Measurements from ENCODE around the gene LIME1.
A peak's percentile ranks its signal among the peaks of the same experiment; 100 is the strongest.

LIME1 gene

DNA sequence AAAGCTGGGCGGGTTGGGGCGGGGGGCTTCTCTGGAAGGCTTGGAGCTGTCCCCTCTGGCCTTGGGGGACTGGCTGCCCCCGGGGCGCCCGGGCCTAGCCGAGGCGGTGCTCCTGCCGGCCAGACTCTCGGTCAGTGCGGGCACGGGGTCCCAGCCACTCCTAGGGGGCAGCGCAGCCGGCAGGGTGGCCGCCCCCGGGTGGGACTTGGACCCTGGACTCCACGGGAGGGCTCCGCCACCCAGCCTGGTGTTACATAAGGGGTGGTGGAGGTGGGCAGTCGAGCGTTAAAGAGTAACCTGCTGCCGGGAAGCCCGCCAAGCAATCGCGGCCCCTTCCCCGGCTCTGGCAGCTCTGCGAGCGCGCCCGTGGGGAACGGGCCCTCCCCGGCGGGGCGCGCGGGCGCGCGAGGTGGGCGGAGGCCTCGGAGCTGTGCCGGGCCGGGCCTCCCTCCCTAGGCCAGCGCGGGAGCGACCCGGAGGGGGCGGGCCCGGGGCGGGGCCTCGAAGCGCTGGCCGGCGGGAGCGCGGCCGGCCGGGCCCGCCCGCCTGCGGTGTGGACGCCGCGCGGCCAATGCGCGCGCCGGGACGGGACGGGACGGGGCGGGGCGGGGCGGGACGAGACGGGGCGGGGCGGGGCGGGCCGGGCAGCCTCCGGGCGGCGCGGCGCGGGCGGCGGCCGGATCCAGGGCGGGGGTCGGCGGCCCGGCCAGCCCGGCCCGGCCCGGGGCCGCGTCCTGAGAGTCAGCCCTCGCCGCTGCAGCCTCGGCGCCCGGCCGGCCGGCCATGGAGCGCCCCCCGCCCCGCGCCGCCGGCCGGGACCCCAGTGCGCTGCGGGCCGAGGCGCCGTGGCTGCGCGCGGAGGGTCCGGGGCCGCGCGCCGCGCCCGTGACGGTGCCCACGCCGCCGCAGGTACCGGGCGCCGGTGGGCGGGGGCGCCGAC, 2.9 kb downstream of the LIME1 start, which contains the start of gene SLC2A4RG:
Gene SLC2A4RG, plus strand, starts transcription at position 647 of the 940 bp plus-strand sequence. Its CDS starts 137 bp downstream, at position 784.
- DNase-seq, result peak; percentile 47

DNA sequence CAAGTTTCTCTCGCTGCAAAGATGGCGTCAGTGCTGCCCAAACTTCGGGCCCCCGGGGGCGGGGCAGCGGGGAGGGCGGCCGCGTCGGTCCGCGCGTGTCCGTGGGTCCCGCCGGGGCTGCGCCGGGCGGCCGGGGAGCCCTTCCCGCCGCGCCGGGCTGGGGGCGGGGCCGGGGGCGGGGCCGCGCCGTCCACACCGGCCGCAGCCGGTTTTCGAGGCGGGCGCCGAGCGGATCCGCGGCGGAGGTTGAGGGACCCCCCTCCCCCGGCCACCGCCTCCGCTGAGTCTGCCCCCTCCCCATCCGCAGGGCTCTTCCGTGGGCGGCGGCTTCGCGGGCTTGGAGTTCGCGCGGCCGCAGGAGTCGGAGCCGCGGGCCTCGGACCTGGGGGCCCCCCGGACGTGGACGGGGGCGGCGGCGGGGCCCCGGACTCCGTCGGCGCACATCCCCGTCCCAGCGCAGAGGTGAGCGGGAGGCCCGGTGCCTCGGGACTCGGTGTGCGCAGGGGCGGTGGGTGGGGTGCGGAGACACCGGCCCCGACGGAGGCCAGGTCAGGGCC, 3.7 kb downstream of the LIME1 start:
- DNase-seq, result no peak

DNA sequence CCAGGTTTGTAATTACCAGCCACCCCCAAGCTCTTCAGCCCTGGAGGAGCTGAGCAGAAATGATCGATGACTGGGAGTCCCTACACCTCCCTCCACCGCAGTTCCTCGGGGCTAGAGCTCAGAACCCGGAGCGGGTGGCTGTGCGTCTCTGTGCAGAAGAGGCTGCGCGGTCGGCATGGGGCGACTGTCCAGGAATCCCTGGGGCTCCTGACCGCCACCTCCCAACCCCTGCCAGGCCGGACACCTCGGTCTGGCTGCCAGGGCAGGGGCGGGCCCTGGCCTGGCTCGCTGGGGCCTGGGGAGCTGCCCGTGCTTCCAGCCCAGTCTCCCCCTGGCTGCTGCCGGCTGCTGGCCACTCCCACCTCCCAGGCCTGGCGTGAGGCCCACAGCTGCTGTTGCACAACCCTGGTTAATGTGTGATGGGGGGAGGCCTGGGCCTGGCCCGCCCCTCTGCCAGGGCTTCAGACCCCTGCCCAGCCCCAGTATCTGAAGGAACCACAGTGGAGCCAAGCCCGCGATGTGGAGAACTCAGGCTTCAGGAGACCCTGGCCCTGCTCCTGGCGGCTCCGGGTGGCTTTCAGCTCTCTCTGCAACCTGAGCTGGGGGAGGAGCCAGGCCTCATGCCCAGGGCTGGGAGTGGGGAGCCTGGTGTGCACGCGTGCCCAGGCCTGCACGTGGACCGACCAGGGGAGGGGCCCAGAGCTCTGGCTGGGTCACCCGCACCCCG, 4.3 kb downstream of the LIME1 start:
- DNase-seq, result peak; percentile 48

DNA sequence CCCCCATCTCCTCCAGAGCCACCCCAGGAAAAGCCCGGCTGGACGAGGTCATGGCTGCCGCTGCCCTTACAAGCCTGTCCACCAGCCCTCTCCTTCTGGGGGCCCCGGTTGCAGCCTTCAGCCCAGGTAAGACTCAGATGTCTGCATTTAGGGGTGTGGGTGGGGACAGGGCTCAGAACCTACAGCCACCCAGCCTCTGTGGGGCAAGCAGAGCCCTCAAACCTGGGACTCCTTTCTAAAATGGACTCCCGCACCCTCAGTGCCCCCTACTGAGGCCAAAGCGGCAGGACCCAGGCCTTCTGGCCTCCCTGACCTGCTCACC, 4.9 kb downstream of the LIME1 start:
- DNase-seq, result no peak

DNA sequence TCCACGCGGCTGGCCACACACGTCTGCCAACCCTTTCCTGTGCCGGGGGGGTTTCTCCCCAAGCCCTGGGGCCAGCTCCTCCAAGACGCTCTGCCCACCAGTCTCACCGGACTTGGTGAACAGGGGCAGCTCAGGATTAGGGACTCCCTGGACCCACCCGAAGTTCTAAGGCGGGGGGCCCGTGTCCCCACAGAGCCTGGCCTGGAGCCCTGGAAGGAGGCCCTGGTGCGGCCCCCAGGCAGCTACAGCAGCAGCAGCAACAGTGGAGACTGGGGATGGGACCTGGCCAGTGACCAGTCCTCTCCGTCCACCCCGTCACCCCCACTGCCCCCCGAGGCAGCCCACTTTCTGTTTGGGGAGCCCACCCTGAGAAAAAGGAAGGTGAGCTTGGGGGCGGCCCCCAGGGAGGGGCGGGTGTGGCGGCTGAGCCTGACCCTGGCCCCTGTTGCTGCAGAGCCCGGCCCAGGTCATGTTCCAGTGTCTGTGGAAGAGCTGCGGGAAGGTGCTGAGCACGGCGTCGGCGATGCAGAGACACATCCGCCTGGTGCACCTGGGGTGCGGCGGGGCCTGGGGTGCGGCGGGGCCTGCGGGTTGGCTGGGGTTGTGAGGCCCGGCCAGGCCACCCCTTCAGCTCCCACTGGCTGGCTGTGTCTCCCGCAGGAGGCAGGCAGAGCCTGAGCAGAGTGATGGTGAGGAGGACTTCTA, 5.4 kb downstream of the LIME1 start:
- no peak for DNase-seq

DNA sequence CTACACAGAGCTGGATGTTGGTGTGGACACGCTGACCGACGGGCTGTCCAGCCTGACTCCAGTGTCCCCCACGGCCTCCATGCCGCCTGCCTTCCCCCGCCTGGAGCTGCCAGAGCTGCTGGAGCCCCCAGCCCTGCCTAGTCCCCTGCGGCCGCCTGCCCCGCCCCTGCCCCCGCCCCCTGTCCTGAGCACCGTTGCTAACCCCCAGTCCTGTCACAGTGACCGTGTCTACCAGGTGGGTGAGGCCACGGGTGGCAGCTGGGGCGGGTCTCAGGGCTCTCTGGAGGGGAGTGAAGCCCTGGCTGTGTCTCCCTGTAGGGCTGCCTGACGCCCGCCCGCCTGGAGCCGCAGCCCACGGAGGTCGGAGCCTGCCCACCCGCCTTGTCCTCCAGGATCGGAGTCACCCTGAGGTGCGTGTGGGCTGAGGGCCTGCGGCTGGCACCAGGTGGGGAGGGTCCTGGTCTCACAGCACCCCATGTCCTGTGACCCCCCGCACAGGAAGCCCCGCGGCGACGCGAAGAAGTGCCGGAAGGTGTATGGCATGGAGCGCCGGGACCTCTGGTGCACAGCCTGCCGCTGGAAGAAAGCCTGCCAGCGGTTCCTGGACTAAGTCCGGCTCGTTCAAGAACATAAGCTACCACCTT, 6.0 kb downstream of the LIME1 start:
- DNase-seq, result no peak

DNA sequence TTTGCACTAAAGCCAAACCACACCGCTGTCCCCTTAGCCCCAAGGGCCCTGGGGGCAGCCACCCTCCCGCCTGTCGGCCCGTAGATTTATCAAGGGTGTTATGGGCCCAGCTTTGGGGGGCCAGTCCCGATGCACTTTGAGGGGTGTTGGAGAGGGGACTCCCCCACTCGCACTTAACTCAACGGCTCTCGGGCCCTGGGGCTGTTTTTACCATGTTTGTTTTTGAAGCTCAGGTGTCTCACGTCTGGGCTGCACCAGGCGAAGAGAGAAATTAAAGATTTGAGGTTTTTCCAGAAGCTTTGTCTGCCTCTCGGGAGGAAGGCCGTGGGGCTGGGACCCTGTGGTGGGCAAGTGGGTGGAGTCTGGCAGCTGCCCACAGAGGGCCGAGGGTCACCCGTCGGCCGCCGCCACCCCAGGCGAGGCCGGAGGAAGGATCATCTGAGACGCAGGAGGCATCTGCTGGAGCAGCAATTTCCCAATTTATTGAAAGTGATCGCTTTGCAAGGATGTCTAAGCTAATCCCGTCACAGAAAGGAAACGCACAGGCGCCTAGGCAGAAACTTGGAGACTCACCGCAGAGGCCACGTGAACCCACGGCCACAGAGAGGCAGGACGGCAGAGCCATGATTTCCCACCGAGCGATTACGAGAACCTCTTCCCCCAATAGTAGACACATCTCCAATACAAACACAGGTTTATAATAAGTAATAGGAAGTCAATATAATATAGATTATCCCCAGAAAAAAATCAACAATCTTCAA, 6.9 kb downstream of the LIME1 start:
- DNase-seq, result no peak

DNA sequence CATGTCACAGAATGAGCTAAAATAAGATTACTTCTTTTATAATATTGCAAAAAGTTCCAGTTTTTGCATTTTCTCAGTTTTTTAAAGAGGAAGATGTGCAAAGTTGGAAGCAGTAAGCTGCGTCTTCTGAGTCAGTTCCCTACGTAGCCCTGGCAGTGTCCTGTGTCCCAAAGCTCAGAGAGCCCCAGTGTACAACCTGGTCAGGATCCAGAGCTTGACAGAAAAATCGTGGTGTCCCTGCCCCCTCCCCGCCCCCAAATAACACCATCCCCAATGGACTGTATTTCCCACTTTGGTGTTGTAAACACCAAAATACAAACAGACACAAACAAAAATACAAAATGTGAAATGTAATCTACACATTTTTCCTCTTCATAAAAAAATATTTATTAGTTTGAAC, 7.7 kb downstream of the LIME1 start:
- no peak for DNase-seq

DNA sequence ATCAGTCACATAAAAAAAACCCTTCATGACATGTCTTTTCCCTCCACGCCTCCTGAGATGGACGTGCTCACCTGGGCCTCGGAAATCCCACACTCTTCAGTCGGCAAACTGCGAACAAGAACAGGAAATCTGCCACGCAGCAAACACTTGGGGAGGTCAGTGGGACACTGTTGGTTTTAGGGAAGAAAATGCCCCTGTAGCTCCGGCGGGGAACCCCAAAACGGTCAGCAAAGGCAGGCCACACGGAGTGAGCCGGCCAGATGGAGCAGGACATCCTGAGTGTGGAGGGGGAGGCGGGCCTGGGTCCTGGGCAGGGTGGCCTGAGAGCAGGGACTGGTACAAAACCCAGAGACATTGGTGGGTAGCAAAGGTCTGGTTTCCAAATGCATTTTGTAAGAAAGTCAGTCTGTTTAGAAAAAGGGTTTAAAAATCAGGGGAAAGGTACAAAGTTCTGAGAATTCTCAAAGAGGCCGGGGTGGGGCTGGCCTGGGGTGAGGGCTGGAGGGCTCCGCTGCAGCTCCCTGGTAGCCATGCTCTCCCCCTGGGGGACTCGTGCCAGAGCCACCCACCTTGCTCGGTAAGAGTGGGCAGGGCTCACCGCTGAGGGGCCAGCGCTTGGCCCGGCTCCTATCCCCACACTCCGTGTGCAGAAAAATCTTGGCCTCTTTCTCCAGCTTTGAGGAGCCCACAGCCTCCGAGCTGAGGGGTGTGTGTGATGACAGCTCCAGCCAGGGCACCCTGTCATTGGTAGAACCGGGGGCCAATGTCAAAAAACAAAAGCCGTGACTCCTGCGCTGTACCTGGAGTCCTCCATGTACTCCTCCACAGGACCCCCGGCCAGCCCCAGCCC, 8.3 kb downstream of the LIME1 start:
- DNase-seq, result no peak

DNA sequence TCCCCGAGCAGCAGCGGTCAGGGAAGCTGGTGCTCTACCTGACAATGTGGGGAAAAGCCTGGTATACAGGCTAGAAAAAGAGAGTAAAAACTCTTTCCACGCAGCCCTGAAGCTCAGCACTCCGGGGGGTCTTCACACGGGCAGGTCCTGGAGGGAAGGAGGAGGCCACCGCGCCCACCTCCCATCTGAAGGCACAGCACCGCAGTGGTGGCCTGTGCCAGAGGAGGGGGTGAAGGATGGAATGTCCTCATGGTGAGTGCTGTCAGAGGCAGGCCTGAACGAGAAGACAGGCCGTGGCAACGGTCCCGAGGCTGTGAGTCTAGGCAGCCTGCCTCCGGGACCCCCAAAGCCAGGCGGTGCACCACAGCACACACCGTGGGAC, 9.0 kb downstream of the LIME1 start:
- DNase-seq, result no peak

DNA sequence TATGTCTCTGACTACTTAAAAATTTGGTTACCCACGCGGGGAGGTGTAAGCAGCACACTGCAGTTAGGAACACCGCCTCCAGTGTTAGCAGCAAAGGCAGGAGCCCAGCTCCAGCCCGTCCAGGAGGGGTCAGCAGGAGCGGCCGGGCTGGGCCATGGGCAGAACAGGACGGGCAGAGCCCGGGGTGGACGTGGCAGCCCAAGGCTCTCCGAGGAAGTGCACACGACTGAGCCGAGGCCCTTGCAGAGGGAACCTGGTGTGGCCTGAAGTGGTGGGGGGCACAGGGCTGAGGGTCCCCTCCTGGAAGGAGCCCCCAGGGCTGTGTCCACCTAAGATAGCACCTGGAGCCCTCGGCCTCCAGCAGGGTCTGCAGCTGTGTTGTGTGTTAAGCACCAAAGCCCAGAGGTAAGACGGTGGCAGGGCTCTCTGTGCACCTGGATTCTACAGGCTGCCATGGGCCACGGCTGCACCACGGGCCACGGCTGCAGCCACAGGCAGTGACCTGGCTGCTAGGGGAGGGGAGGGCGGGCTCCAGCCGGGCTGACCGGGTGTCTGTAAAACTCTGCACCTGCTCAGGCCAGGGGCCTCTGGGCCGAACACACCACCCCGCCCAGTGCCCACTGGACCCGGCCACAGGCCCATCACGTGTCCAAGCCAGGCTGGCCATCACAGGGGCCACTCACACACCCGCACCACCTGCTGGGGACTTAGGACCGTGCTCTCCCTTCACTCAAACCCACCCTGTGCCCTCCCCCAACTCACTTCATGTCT, 9.7 kb downstream of the LIME1 start:
- DNase-seq, result no peak

DNA sequence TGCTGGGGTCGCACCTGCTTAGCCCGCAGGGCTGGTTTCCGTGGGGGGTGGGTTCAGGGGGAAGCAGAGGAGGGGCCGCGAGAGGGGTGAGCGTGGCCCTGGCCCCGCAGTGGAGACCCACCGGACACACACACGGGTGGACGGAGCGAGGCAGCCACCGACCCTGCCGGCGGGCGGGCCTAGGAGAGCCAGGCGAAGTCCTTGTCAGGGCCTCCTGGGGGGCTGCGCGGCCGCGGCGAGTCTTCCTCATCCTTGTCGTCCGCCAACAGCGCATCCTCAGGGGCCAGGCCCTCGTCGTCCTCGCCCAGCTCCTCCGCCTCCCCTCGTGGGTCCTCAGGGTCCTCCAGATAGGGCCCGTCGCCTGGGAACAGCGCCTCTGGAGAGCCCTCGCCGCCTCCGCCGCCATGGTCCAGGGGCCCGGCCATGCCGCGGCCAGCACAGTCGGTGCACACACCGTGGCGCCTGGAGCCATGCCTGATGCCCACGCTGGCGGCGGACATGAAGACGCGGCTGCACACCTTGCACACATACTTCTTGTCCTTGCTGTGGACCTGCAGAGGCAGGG, 10.4 kb downstream of the LIME1 start:
- no peak for DNase-seq

DNA sequence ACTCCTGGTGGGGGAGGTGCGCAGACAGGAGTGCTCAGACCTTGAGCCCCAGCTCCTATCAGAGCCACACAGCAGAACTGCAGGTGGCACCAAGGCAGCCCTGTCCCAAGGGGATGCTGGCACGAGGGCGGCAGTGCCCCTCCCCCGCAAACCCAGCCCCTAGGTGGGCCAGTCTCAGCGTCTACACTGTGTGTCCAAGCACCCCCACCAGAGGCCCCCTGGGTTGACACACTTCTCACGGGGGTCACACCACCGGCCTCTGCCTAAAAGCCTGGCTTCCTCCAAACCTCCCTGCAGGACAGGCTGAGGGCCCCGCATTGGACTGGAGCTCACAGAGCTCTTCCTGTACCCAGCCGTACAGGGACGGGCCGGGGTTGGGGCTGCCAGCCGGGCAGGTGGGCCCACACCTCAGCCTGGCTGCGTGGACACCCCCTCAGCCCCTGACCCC, 11.2 kb downstream of the LIME1 start:
- no peak for DNase-seq

DNA sequence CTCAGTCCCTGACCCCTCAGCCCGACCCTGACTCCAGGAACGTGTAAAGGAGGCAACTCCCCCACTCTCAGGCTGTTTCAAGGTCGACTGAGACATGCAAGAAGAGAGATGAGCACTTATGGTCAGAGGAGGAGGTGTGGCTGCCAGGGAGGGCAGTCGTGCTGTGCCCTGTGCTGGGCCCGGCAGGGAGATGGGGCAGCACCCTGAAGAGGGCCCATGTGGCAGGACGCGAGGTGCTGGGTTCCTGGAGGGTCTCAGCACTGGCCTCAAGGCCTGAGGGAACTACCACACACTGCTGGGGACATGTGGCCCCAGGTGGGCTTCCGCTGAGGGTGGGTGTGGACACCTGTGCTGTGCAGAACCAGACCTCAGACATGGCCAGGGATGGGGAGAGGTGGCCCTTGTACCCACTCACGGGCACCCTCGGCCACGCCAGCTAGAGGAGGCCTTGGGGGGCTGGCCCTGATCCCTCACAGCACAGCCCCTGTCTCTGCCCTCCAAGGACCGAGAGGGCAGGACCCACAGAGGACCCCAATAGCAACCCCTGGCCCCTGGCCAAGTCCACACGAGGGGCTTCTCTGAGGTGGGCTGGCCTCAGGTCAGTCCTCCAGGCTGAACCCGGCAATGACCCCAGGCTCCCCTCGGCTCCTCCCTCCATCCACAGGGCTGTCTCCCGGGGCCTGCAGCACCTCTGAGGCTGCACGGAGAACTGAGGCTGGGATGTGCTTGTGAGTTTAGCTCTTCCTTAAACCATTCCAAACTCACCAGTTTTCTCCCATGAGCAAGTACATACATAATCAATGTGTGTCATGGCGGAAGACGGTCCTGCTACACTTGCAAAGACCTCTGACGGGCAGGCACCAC, 11.8 kb downstream of the LIME1 start:
- DNase-seq, result no peak

DNA sequence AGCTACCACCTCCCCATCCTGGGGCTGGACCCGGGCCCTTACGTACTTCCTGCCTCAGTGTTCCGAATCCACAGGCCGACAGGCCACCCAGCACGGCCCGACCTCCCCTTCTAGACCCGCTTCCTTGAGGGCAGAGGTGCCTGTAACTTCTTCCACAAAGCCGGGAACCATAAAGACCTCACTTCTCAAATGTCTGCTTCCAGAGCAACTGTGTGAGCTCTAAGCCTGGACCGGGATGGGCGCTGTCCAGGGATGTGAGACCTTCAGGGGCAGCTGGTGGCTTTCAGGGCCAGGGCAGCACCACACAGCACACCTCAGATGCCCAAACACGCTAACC, 12.4 kb downstream of the LIME1 start:
- no peak for DNase-seq

DNA sequence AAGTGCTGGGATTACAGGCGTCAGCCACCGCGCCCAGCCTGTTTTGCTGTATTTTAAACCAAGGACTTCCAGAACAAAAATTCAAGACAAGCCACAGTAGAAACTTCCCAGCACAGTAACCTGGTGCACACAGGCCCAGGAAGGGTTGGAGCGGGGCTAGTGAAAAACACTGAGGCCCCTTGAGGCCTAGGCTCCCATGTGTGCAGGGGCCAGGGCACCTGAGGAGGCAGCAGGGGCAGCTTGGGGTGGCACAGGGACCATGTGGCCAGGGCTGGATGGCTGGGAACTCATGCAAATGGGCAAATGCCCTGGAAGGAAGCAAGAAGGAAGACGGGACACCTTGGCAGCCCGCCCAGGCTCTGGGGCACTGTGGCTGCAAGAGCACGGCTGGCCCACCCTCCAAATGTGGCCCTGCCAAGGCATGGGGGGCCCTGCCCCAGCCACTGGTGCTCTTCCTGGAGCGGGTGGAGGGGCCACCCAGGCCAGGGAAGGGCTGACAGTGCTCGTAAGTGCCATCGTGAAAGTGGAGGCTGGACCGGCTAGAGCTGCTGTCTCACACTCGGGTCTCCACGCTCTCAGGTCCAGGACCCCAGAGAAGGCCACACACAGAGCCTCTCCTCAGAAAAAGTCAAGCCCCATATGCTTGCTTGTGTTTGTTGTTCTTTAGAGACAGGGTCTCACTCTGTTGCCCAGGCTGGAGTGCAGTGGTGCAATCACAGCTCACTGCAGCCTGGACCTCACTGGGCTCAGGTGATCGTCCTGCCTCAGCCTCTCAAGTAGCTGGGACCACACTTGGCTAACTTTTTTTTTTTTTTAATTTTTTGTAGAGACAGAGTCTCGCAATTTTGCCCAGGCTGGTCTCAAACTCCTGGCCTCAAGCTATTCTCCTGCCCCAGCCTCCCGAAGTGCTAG, 13.4 kb downstream of the LIME1 start:
- DNase-seq, result no peak

DNA sequence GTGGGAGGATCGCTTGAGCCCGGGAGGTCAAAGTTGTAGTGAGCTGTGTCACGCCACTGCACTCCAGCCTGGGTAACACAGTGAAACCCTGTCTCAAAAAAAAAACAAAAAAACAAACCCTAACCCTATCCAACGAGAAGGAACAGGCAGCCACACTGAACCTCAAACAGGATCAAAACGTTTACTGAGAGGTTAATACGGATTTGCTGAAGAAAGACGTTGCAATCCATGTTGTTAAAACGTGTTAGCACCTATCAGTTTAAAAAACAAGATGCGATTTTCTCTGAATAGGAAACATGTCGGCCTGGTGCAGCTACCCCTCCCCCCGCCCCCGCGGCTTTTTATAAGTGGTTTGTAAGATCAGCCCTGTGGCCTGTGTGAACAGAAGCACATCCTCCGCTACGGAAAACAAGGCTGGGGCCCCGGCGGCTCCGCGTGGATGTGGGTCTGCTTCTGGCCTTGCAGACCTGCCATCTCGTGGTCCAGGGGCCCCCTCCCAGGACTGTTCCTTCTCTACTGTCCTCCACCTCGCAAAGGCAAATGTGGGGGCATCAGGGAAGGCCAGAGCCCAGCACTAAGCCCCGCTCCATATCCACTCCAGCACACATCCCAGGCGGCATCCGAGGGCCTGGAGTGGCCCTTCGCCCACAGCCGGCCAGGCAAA, 14.5 kb downstream of the LIME1 start:
- no peak for DNase-seq
